ENCODE results near the gene RAPGEF1.
A peak's percentile ranks its signal among the peaks of the same experiment; 100 is the strongest.

The RAPGEF1 gene

DNA sequence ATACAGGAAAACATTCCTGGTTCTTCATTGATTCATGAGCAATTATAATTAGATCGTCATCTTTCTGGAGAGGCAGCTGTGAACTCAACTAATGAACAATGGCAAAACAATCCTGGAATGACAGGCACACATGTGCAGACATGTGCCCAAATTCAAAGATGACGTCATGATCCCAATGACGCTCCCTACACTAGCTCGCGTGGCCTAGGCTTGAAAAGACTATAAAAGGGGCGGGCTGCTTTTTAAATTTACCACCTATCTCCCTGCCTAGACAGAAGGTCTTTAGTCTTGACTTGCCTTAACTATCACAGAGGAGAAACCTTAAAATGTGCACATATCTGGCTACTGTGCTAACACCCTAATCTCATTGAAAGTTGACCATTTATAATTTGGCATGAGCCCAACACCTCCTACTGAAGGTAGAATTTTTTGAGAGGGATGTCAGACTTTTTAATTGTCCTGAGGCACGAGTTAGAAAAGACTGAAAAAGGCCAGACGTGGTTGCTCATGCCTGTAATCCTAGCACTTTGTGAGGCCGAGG lies 106.3 kb downstream of the RAPGEF1 start:
- H3K4me1 ChIP-seq (ENCODE audit: control insufficient read depth, insufficient read depth, low read length), result peaks cover 3% of the 10 kb centered on the region; the same call in 1 of the 2 replicates
- ChIA-PET CTCF (interaction anchor here (0.6 to 4.3 kb wide), 4 partner anchors 8 to 106 kb away, joined by 3 to 31 read pairs (median 4); partner anchors contain the start of gene RAPGEF1), POLR2A (interaction anchor here (0.6 kb wide), 1 partner anchor 32 kb away, joined by 3 read pairs; no protein-coding TSS in a partner anchor)
- TF ChIP-seq, protein P1, sequence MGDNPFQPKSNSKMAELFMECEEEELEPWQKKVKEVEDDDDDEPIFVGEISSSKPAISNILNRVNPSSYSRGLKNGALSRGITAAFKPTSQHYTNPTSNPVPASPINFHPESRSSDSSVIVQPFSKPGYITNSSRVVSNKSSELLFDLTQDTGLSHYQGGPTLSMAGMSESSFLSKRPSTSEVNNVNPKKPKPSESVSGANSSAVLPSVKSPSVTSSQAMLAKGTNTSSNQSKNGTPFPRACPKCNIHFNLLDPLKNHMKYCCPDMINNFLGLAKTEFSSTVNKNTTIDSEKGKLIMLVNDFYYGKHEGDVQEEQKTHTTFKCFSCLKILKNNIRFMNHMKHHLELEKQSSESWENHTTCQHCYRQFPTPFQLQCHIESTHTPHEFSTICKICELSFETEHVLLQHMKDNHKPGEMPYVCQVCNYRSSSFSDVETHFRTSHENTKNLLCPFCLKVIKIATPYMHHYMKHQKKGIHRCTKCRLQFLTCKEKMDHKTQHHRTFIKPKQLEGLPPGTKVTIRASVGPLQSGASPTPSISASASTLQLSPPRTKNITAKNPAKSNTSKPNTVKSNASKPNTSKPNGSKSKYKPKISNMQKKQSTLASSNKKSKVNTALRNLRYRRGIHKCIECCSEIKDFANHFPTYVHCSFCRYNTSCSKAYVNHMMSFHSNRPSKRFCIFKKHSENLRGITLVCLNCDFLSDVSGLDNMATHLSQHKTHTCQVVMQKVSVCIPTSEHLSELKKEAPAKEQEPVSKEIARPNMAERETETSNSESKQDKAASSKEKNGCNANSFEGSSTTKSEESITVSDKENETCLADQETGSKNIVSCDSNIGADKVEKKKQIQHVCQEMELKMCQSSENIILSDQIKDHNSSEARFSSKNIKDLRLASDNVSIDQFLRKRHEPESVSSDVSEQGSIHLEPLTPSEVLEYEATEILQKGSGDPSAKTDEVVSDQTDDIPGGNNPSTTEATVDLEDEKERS (tag by site-specific recombination; IDR thresholded peaks at IDR 0.05), result peak; percentile 48; the same call in 1 of the 2 replicates
- TF ChIP-seq ZNF239 (tag by site-specific recombination; IDR thresholded peaks at IDR 0.05) (no peak), ZNF138 (tag by site-specific recombination; IDR thresholded peaks at IDR 0.05; ENCODE audit: borderline replicate concordance) (no peak), ZNF366 (tag by site-specific recombination; conservative IDR thresholded peaks at IDR 0.05) (peak; percentile 85), GLI2 (tag by site-specific recombination; IDR thresholded peaks at IDR 0.05; ENCODE audit: borderline replicate concordance, low read depth) (no peak), SETDB1 (IDR thresholded peaks at IDR 0.05; ENCODE audit: insufficient read length, low read length) (no peak), ZSCAN23 (tag by site-specific recombination; IDR thresholded peaks at IDR 0.05) (peak; percentile 22; the same call in 1 of the 2 replicates), SP2 (tag by site-specific recombination; IDR thresholded peaks at IDR 0.05) (peak; percentile 53), GFI1B (tag by site-specific recombination; IDR thresholded peaks at IDR 0.05) (no peak), ZNF585B (tag by site-specific recombination; IDR thresholded peaks at IDR 0.05) (no peak), SCRT1 (tag by site-specific recombination; IDR thresholded peaks at IDR 0.05; ENCODE audit: borderline replicate concordance) (no peak), ZNF324 (tag by site-specific recombination; IDR thresholded peaks at IDR 0.05) (0 out of 2 replicates have a peak, but pooled peaks have one; percentile 74), ZNF214 (tag by site-specific recombination; IDR thresholded peaks at IDR 0.05; ENCODE audit: borderline replicate concordance) (no peak), ZNF664 (tag by site-specific recombination; IDR thresholded peaks at IDR 0.05) (peak; percentile 46; the same call in 1 of the 2 replicates), ZNF677 (tag by site-specific recombination; IDR thresholded peaks at IDR 0.05) (no peak), ZNF843 (tag by site-specific recombination; IDR thresholded peaks at IDR 0.05) (peak; percentile 42; the same call in 1 of the 2 replicates), ZNF302 (tag by site-specific recombination; IDR thresholded peaks at IDR 0.05; ENCODE audit: low read depth) (no peak), ZNF529 (tag by site-specific recombination; IDR thresholded peaks at IDR 0.05; ENCODE audit: insufficient replicate concordance) (no peak), ZNF23 (tag by site-specific recombination; IDR thresholded peaks at IDR 0.05; ENCODE audit: borderline replicate concordance) (no peak), ZNF501 (tag by site-specific recombination; IDR thresholded peaks at IDR 0.05) (no peak), ZNF274 (IDR thresholded peaks at IDR 0.05; ENCODE audit: low read length) (no peak), ZNF274 (tag by site-specific recombination; IDR thresholded peaks at IDR 0.05; ENCODE audit: borderline replicate concordance) (no peak)
- TF ChIP-seq, protein P2, sequence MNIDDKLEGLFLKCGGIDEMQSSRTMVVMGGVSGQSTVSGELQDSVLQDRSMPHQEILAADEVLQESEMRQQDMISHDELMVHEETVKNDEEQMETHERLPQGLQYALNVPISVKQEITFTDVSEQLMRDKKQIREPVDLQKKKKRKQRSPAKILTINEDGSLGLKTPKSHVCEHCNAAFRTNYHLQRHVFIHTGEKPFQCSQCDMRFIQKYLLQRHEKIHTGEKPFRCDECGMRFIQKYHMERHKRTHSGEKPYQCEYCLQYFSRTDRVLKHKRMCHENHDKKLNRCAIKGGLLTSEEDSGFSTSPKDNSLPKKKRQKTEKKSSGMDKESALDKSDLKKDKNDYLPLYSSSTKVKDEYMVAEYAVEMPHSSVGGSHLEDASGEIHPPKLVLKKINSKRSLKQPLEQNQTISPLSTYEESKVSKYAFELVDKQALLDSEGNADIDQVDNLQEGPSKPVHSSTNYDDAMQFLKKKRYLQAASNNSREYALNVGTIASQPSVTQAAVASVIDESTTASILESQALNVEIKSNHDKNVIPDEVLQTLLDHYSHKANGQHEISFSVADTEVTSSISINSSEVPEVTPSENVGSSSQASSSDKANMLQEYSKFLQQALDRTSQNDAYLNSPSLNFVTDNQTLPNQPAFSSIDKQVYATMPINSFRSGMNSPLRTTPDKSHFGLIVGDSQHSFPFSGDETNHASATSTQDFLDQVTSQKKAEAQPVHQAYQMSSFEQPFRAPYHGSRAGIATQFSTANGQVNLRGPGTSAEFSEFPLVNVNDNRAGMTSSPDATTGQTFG (tag by site-specific recombination; IDR thresholded peaks at IDR 0.05; ENCODE audit: borderline replicate concordance), result no peak
- TF ChIP-seq, protein P3, sequence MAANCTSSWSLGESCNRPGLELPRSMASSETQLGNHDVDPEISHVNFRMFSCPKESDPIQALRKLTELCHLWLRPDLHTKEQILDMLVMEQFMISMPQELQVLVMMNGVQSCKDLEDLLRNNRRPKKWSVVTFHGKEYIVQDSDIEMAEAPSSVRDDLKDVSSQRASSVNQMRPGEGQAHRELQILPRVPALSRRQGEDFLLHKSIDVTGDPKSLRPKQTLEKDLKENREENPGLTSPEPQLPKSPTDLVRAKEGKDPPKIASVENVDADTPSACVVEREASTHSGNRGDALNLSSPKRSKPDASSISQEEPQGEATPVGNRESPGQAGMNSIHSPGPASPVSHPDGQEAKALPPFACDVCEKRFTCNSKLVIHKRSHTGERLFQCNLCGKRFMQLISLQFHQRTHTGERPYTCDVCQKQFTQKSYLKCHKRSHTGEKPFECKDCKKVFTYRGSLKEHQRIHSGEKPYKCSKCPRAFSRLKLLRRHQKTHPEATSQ (tag by site-specific recombination; IDR thresholded peaks at IDR 0.05), result no peak
- TF ChIP-seq, protein P4, sequence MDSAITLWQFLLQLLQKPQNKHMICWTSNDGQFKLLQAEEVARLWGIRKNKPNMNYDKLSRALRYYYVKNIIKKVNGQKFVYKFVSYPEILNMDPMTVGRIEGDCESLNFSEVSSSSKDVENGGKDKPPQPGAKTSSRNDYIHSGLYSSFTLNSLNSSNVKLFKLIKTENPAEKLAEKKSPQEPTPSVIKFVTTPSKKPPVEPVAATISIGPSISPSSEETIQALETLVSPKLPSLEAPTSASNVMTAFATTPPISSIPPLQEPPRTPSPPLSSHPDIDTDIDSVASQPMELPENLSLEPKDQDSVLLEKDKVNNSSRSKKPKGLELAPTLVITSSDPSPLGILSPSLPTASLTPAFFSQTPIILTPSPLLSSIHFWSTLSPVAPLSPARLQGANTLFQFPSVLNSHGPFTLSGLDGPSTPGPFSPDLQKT (IDR thresholded peaks at IDR 0.05; ENCODE audit: borderline replicate concordance, low read depth, low read length), result no peak
- TF ChIP-seq, protein P5, sequence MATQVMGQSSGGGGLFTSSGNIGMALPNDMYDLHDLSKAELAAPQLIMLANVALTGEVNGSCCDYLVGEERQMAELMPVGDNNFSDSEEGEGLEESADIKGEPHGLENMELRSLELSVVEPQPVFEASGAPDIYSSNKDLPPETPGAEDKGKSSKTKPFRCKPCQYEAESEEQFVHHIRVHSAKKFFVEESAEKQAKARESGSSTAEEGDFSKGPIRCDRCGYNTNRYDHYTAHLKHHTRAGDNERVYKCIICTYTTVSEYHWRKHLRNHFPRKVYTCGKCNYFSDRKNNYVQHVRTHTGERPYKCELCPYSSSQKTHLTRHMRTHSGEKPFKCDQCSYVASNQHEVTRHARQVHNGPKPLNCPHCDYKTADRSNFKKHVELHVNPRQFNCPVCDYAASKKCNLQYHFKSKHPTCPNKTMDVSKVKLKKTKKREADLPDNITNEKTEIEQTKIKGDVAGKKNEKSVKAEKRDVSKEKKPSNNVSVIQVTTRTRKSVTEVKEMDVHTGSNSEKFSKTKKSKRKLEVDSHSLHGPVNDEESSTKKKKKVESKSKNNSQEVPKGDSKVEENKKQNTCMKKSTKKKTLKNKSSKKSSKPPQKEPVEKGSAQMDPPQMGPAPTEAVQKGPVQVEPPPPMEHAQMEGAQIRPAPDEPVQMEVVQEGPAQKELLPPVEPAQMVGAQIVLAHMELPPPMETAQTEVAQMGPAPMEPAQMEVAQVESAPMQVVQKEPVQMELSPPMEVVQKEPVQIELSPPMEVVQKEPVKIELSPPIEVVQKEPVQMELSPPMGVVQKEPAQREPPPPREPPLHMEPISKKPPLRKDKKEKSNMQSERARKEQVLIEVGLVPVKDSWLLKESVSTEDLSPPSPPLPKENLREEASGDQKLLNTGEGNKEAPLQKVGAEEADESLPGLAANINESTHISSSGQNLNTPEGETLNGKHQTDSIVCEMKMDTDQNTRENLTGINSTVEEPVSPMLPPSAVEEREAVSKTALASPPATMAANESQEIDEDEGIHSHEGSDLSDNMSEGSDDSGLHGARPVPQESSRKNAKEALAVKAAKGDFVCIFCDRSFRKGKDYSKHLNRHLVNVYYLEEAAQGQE (tag by site-specific recombination; IDR thresholded peaks at IDR 0.05), result no peak

More for the DNA sequence above, 106.3 kb downstream of the RAPGEF1 start:
- H3K36me3 ChIP-seq (ENCODE audit: control insufficient read depth in 2 of 2, insufficient read depth in 1 of 2, low read length in 2 of 2), result peaks cover 0 to 9% of the 10 kb centered on the region in 2 experiments; a peak in 1 of 3 replicates
- no peak overlapping the region for H3K4me3 ChIP-seq (ENCODE audit: low read depth, low read length)
- no peak overlapping the region for H3K27ac ChIP-seq (ENCODE audit: extremely low read depth, low read depth, low read length)
- H3K9me3 ChIP-seq (ENCODE audit: control insufficient read depth, insufficient read depth, low read depth, low read length), result no peaks in the 10 kb centered on the region
